ENCODE results near the gene C17orf107. TPM values are rescaled to one million over a fixed set of nuclear protein-coding genes. Genes with fewer than 3 reads are reported as not detected.

Gene C17orf107
- total and polyA plus RNA-seq, 2 donors (not counting 1 experiment from before 2014, with no cell fraction given), result 3.9 to 4.6 TPM

DNA sequence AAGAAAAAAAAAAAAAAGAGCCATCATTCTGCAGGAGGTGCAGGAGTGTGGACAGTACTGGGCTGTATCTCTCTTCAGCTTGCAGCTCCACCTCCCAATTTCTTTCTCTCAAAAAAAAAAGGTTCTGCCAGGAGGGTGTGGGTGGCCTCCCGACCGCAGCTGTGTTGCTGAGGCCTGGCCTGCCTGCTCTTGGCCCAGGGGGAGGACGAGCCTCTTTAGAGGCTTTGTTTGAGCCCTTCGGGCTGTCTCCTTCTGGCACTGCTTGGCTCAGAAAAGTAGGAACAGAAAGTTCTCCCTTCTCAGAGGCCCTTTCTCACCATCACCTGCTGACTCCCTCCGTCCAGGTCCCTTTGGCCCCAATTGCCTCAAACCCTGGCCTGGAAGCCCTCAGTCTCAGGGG is 22.2 kb upstream of the C17orf107 start:
- H3K79me2 ChIP-seq (ENCODE audit: control insufficient read depth, insufficient read depth, low read length), result peaks cover 20% of the 10 kb centered on the region
- intact Hi-C loops (cut with micrococcal nuclease), result no loop called here
- Mint-ChIP-seq H3K4me3 (no peak overlapping the region), H3K9me3 (ENCODE audit: insufficient read depth) (no peaks in the 10 kb centered on the region), H3K4me1 (peaks cover 2% of the 10 kb centered on the region), H3K27me3 (no peaks in the 10 kb centered on the region), H3K27ac (no peak overlapping the region)
- H2AFZ ChIP-seq (ENCODE audit: insufficient read depth, low read depth, low read length, poor library complexity, severe bottlenecking), result no peak overlapping the region
- POLR2A ChIA-PET, result no interaction called here
- TF ChIP-seq EZH2 (IDR thresholded peaks at IDR 0.05; ENCODE audit: borderline replicate concordance, insufficient read depth, low read depth, low read length, poor library complexity, severe bottlenecking), result no peak
- TF ChIP-seq, protein P1, sequence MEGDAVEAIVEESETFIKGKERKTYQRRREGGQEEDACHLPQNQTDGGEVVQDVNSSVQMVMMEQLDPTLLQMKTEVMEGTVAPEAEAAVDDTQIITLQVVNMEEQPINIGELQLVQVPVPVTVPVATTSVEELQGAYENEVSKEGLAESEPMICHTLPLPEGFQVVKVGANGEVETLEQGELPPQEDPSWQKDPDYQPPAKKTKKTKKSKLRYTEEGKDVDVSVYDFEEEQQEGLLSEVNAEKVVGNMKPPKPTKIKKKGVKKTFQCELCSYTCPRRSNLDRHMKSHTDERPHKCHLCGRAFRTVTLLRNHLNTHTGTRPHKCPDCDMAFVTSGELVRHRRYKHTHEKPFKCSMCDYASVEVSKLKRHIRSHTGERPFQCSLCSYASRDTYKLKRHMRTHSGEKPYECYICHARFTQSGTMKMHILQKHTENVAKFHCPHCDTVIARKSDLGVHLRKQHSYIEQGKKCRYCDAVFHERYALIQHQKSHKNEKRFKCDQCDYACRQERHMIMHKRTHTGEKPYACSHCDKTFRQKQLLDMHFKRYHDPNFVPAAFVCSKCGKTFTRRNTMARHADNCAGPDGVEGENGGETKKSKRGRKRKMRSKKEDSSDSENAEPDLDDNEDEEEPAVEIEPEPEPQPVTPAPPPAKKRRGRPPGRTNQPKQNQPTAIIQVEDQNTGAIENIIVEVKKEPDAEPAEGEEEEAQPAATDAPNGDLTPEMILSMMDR (IDR thresholded peaks at IDR 0.05), result no peak
- H3K9ac ChIP-seq (ENCODE audit: low read length), result no peak overlapping the region
- no peak overlapping the region for H3K4me3 ChIP-seq (ENCODE audit: control extremely low read depth in 1 of 5, extremely low read depth in 1 of 5, insufficient read depth in 1 of 5, low read depth in 2 of 5, low read length in 4 of 5)
- DNase-seq (no peak), ATAC-seq (ENCODE audit: low read depth) (no peak)
- no peak overlapping the region for H3K27ac ChIP-seq (ENCODE audit: low read length in 2 of 2)
- peaks cover 17% of the 10 kb centered on the region for H4K20me1 ChIP-seq (ENCODE audit: control insufficient read depth, insufficient read depth, low read length, poor library complexity, severe bottlenecking)
- H3K36me3 ChIP-seq (replicated peaks in 1 of 2; ENCODE audit: control extremely low read depth in 1 of 2, control insufficient read depth in 1 of 2, extremely low read depth in 1 of 2, insufficient read depth in 2 of 2, low read length in 1 of 2), result peaks cover 0 to 33% of the 10 kb centered on the region in 2 experiments
- peaks cover 0 to 4% of the 10 kb centered on the region in 2 donors for H3K4me1 ChIP-seq (ENCODE audit: control insufficient read depth in 2 of 2, insufficient read depth in 2 of 2, low read length in 2 of 2)
- H3K4me2 ChIP-seq (replicated peaks; ENCODE audit: low read depth, low read length, poor library complexity, severe bottlenecking), result no peak overlapping the region
- 93% methylated on average over 4 of the region's 5 CpGs for WGBS (ENCODE audit: insufficient coverage)
- CTCF ChIA-PET, result interaction anchor here (1.5 kb wide), 1 partner anchor 11 kb away, joined by 3 read pairs; no protein-coding TSS in a partner anchor
- H3K9me3 ChIP-seq (ENCODE audit: control extremely low read depth in 1 of 3, control insufficient read depth in 2 of 3, insufficient read depth in 1 of 3, low read length in 2 of 3), result no peaks in the 10 kb centered on the region
- H3K27me3 ChIP-seq (replicated peaks in 1 of 4; ENCODE audit: control extremely low read depth in 1 of 4, control insufficient read depth in 3 of 4, insufficient read depth in 4 of 4, low read length in 3 of 4), result no peaks in the 10 kb centered on the region

DNA sequence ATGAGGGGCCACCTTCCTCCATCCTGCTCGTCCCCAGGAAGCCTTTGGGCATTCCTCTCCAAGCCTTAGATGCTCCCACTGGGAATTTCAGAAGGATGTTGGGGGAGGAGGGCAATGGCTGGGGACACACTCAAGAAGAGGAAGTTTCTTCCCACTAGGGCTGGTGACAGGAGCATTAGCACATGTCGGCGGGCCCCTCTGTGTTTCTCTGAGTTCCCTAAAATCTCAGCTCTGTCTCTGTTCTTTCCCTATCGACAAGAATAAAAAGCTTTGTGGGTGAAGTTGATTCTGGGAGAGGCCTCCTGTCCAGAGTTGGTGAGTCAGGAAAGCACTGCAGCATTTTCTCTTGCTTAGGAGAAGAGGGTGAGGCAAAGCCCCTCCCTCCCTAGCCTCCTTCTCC is 19.7 kb upstream of the C17orf107 start:
- H3K36me3 ChIP-seq (replicated peaks in 1 of 2; ENCODE audit: control extremely low read depth in 1 of 2, control insufficient read depth in 1 of 2, extremely low read depth in 1 of 2, insufficient read depth in 2 of 2, low read length in 1 of 2), result peaks cover 0 to 35% of the 10 kb centered on the region in 2 experiments
- POLR2A ChIA-PET, result no interaction called here
- no peak overlapping the region for H3K4me3 Mint-ChIP-seq

More for the DNA sequence above, 19.7 kb upstream of the C17orf107 start:
- no peaks in the 10 kb centered on the region for H3K27me3 Mint-ChIP-seq
- no peak for DNase-seq
- CTCF ChIA-PET, result interaction anchor here (0.6 to 7.4 kb wide), 5 partner anchors 22 to 734 kb away, joined by 3 to 38 read pairs (median 3); partner anchors contain the start of gene ARRB2
- 65% methylated on average over 2 of the region's 4 CpGs for WGBS (ENCODE audit: insufficient coverage)
- Histone ChIP-seq H3K27ac (ENCODE audit: low read length in 2 of 2) (no peak overlapping the region), H3K4me2 (replicated peaks; ENCODE audit: low read depth, low read length, poor library complexity, severe bottlenecking) (no peak overlapping the region), H2AFZ (ENCODE audit: insufficient read depth, low read depth, low read length, poor library complexity, severe bottlenecking) (no peak overlapping the region), H3K9me3 (ENCODE audit: control extremely low read depth in 1 of 3, control insufficient read depth in 2 of 3, insufficient read depth in 1 of 3, low read length in 2 of 3) (no peaks in the 10 kb centered on the region), H3K4me1 (ENCODE audit: control insufficient read depth in 2 of 2, insufficient read depth in 2 of 2, low read length in 2 of 2) (peaks cover 0 to 6% of the 10 kb centered on the region in 2 donors), H3K79me2 (ENCODE audit: control insufficient read depth, insufficient read depth, low read length) (peaks cover 7% of the 10 kb centered on the region), H3K27me3 (replicated peaks in 1 of 4; ENCODE audit: control extremely low read depth in 1 of 4, control insufficient read depth in 3 of 4, insufficient read depth in 4 of 4, low read length in 3 of 4) (no peaks in the 10 kb centered on the region), H3K4me3 (ENCODE audit: control extremely low read depth in 1 of 5, extremely low read depth in 1 of 5, insufficient read depth in 1 of 5, low read depth in 2 of 5, low read length in 4 of 5) (no peak overlapping the region), H3K9ac (ENCODE audit: low read length) (no peak overlapping the region), H4K20me1 (ENCODE audit: control insufficient read depth, insufficient read depth, low read length, poor library complexity, severe bottlenecking) (peaks cover 15% of the 10 kb centered on the region)
- intact Hi-C loops (cut with micrococcal nuclease), result no loop called here
- ATAC-seq (ENCODE audit: low read depth), result no peak
- no peak overlapping the region for H3K27ac Mint-ChIP-seq
- peaks cover 3% of the 10 kb centered on the region for H3K4me1 Mint-ChIP-seq
- no peaks in the 10 kb centered on the region for H3K9me3 Mint-ChIP-seq (ENCODE audit: insufficient read depth)
- TF ChIP-seq, protein P1 (IDR thresholded peaks at IDR 0.05), result no peak
- no peak for TF ChIP-seq EZH2 (IDR thresholded peaks at IDR 0.05; ENCODE audit: borderline replicate concordance, insufficient read depth, low read depth, low read length, poor library complexity, severe bottlenecking)
